ENCODE results near the gene ZNF454.

The ZNF454 gene

DNA sequence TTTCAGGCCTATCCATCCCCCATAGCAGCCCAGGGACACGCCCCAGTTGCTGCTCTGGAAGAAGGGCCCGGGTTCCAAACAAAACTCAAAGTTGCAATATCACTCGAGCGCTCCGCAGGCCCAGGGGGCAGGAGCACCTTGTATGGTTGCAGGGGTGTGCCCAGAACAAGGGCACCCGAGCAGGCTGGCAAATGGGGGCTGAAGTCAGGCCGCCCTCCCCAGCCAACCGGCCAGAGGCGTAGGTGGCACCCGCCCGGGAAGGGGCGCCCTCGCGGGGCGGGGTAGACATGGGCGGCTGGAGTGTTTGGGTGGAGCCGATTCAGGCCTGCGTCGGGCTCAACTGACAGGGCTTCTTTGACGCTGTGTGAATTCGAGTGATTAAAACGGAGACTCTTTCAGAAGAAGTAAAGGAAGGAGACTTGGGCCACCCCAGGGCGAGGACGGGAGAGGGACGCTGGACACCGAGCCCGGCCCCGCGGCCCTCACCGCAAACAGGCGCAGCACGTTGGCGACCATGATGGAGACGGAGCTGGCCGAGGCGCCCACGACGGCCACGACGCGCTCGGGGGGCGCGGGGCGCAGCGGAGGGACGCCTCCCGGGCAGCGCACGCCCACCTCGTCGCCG is 53.1 kb downstream of the ZNF454 start:
- no peak for FAIRE-seq

DNA sequence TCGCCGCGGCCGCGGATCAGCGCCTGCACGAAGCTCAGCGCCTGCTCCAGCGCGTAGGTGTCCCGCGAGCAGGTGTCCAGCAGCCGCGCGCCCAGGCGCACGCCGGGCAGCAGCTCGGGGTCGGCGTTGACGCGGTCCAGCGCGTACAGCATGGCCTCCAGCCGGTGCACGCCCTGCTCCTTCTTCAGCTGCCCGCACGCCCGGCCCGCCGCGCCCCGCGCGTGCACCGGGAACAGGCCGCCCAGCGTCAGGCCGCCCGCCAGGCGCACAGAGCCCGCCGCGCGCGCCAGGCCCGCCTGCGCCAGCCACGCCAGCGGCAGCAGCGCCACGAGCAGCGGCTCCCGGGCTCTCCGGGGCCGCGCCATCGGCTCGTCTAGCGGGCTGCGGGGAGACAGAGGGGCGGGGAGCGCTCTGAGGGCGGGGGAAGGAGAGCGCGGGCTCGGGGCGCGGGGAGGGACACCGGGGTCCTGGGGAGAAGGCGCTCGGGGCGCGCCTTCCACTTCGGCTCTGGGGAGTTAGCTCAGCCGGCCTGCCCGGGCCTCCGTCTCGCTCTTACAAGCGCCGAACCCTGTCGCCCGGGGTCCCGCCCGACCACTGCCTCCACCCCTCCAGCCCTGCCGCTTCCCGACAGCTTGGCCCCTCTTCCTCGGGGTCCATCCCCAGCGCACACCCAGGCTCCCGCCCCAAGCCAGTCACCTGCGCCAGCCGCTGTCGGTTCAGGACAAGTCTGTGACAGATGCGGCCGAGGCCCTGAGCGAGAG is 53.8 kb downstream of the ZNF454 start, which contains the start of gene GRM6:
Gene GRM6 (minus strand): TSS at position 741 of the 761 bp plus-strand sequence. CDS start 376 bp downstream, at position 365.
- no peak for FAIRE-seq

- no peak for FAIRE-seq
These were observed 54.3 kb downstream of the ZNF454 start for GRCh38 chr5:178995341-178995690.

DNA sequence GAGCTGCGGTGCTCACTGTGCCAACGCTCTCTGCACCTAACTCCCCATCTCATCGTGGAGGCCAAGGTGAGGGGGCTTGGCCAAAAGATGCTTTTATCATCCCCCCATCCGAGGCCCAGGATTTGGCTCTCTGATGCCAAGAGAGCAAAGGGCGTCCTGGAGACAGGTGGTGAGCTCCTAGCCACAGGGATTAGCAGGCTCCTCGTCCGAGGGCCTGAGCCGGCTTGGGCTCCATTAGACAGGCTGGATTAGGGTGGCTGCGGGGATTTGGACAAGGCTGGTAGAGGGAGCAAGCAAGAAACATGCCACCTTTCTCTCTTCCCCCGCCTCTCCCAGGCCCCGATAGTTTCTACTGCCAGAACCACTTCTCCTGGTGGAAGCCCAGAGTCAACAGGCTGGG is 55.2 kb downstream of the ZNF454 start:
- FAIRE-seq: no peak

DNA sequence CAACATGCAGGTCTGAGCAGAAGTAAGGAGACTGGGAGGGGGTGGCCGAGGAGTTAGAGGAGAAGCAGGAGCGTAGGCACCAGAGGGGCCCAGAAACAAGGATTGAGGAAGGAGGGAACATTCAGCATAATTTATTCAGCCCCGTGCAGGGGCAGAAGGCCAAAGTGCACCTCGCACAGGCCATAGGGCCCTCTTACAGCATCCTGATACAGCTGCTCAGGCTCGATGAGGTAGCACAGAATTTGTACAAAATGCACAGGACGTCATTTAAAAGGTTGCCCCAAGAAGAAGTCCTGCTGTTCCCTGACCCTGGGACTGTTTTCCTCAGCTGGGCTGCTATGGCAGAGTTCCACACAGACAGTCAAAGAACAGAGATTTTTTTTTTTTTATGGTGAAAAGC is 56.2 kb downstream of the ZNF454 start:
- no peak for FAIRE-seq

- FAIRE-seq: no peak
These were observed 57.4 kb downstream of the ZNF454 start for GRCh38 chr5:178998441-178998840.

DNA sequence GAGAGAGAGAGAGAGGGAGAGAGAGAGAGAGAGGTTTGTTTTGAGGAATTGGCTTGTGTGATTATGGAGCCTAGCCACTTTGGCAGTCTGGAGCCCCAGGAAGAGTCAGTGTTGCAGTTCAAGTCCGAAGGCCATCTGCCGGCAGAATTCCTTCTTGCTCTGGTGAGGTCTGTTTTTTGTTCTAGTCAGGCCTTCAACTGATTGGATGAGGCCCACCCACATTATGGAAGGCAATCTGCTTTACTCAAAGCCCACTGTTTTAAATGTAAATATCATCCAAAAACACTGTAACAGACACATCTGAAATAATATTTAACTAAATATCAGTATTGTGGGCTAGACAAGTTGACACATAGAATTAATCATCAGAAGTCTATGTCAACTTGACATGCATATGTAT is 65.6 kb downstream of the ZNF454 start:
- FAIRE-seq: no peak

- no peak for FAIRE-seq
These were observed 67.7 kb downstream of the ZNF454 start for GRCh38 chr5:179008667-179009066.
